Left ventricle myocardium inferior (tissue), 1 donor: ENCODE measurements around the gene TUBA1B. TPM values are rescaled to one million over a fixed set of nuclear protein-coding genes. Genes with fewer than 3 reads are reported as not detected.

Experiments
- DNase-seq: peaks from one replicate; pipeline ENCODE4 v3.0.0-alpha.2; 2020
- H3K27ac ChIP-seq: fragments of 200-600 bp; replicated peaks from 2 replicates; pipeline ENCODE4 v1.8.0; 2021
- H3K27me3 ChIP-seq: fragments of 200-600 bp; 2 replicates; pipeline ENCODE4 v1.8.0; 2021; ENCODE audit warnings: low read depth
- H3K36me3 ChIP-seq: fragments of 200-600 bp; 2 replicates; pipeline ENCODE4 v1.8.0; 2021
- H3K4me1 ChIP-seq: fragments of 200-600 bp; 2 replicates; pipeline ENCODE4 v1.8.0; 2021
- H3K4me3 ChIP-seq: fragments of 200-600 bp; 2 replicates; pipeline ENCODE4 v1.8.0; 2021; ENCODE audit warnings: mild to moderate bottlenecking, moderate library complexity
- H3K9me3 ChIP-seq: fragments of 200-600 bp; replicated peaks from 2 replicates; pipeline ENCODE4 v1.8.0; 2021
- CTCF ChIP-seq: fragments of 200-600 bp; IDR thresholded peaks from 2 replicates; pipeline ENCODE4 v1.8.0; 2021; ENCODE audit warnings: antibody characterized with exemption, mild to moderate bottlenecking, borderline replicate concordance
- intact Hi-C: fragments of 100-400 bp; cut with micrococcal nuclease; formaldehyde crosslinking; loops from one replicate; pipeline ENCODE4 v1.11.0; 2022
- total RNA-seq: library from RNA; stranded (reverse); fragmentation: NEBNext Ultra II Directional; extraction: Animal tissue kit (Norgen Biotek cat#: 25700); gene quantifications from one replicate; pipeline ENCODE4 v1.2.1, GENCODE V29; 2021
- donor health status: DM: no; HTN: yes; CAD: no; lungs with severe emphysema.

TUBA1B gene
- total RNA-seq, 1 donor from 2014 or later: 318 TPM

GRCh38 chr12:49098703-49099102 is 32.5 kb downstream of the TUBA1B start:
- DNase-seq: no peak
- H3K4me3 ChIP-seq: no peak overlapping the region
- no peak overlapping the region for H3K27ac ChIP-seq
- peaks cover 78% of the 10 kb centered on the region for H3K36me3 ChIP-seq
- peaks cover 11% of the 10 kb centered on the region for H3K27me3 ChIP-seq
- TF ChIP-seq CTCF: no peak
- H3K9me3 ChIP-seq: no peaks in the 10 kb centered on the region
- peaks cover 23% of the 10 kb centered on the region for H3K4me1 ChIP-seq
- intact Hi-C loops: no loop called here

- intact Hi-C loops: no loop called here
- Histone ChIP-seq H3K4me3 (no peak overlapping the region), H3K36me3 (peaks cover 72% of the 10 kb centered on the region), H3K27me3 (peaks cover 17% of the 10 kb centered on the region), H3K27ac (no peak overlapping the region), H3K4me1 (peaks cover 23% of the 10 kb centered on the region), H3K9me3 (no peaks in the 10 kb centered on the region)
- peak; percentile 25 for DNase-seq
- peak; percentile 86 for TF ChIP-seq CTCF
Measured at GRCh38 chr12:49098035-49098451, 33.2 kb downstream of the TUBA1B start.

- peaks cover 65% of the 10 kb centered on the region for H3K36me3 ChIP-seq
- no peak for TF ChIP-seq CTCF
- H3K27ac ChIP-seq: no peak overlapping the region
- DNase-seq: no peak
- peaks cover 23% of the 10 kb centered on the region for H3K27me3 ChIP-seq
- no peaks in the 10 kb centered on the region for H3K9me3 ChIP-seq
- H3K4me1 ChIP-seq: peaks cover 29% of the 10 kb centered on the region
- no peak overlapping the region for H3K4me3 ChIP-seq
- intact Hi-C loops: no loop called here
Measured at GRCh38 chr12:49097381-49097780, 33.8 kb downstream of the TUBA1B start.

GRCh38 chr12:49094975-49095365 is 36.2 kb downstream of the TUBA1B start:
- DNase-seq: no peak
- Histone ChIP-seq H3K4me3 (peak overlapping the region; percentile 60), H3K36me3 (peaks cover 41% of the 10 kb centered on the region), H3K9me3 (no peaks in the 10 kb centered on the region), H3K4me1 (peaks cover 53% of the 10 kb centered on the region), H3K27me3 (peaks cover 47% of the 10 kb centered on the region), H3K27ac (no peak overlapping the region)
- intact Hi-C loops: no loop called here
- no peak for TF ChIP-seq CTCF

GRCh38 chr12:49094160-49094974 is 36.8 kb downstream of the TUBA1B start, which contains the start of gene DHH:
Gene DHH, minus strand, starts transcription at chr12:49094801. Its CDS starts 289 bp downstream, at chr12:49094512.
- Histone ChIP-seq H3K9me3 (no peaks in the 10 kb centered on the region), H3K36me3 (peaks cover 35% of the 10 kb centered on the region), H3K27me3 (peaks cover 53% of the 10 kb centered on the region), H3K27ac (peak within 1 kb of the TSS; percentile 25), H3K4me1 (peaks cover 59% of the 10 kb centered on the region), H3K4me3 (peak within 1 kb of the TSS; percentile 60)
- intact Hi-C loops: no loop called here
- DNase-seq: peak; percentile 43
- TF ChIP-seq CTCF: no peak
